ENCODE measurements around the gene COX4I1.

The COX4I1 gene

GRCh38 chr16:85844786-85845185 is 45.3 kb downstream of the COX4I1 start:
- Histone ChIP-seq H3K4me1 (ENCODE audit: insufficient read depth, low read length) (no peaks in the 10 kb centered on the region), H3K4me3 (ENCODE audit: low read length) (no peak overlapping the region), H3K36me3 (ENCODE audit: insufficient read depth, low read length) (no peaks in the 10 kb centered on the region), H2AFZ (ENCODE audit: low read depth, low read length) (no peak overlapping the region), H3K27me3 (ENCODE audit: insufficient read depth, low read length) (peaks cover 11% of the 10 kb centered on the region), H3K9me3 (ENCODE audit: low read length) (no peaks in the 10 kb centered on the region)

GRCh38 chr16:85845266-85845665 is 45.8 kb downstream of the COX4I1 start:
- Histone ChIP-seq H3K36me3 (ENCODE audit: insufficient read depth, low read length) (no peaks in the 10 kb centered on the region), H3K4me3 (ENCODE audit: low read length) (no peak overlapping the region), H2AFZ (ENCODE audit: low read depth, low read length) (no peak overlapping the region), H3K27me3 (ENCODE audit: insufficient read depth, low read length) (peaks cover 11% of the 10 kb centered on the region), H3K9me3 (ENCODE audit: low read length) (no peaks in the 10 kb centered on the region), H3K4me1 (ENCODE audit: insufficient read depth, low read length) (no peaks in the 10 kb centered on the region)

- H3K4me1 ChIP-seq (ENCODE audit: insufficient read depth, low read length) = no peaks in the 10 kb centered on the region
- H3K4me3 ChIP-seq (ENCODE audit: low read length) = no peak overlapping the region
- H3K9me3 ChIP-seq (ENCODE audit: low read length) = no peaks in the 10 kb centered on the region
- H3K27me3 ChIP-seq (ENCODE audit: insufficient read depth, low read length) = peaks cover 7% of the 10 kb centered on the region
- H3K36me3 ChIP-seq (ENCODE audit: insufficient read depth, low read length) = no peaks in the 10 kb centered on the region
- H2AFZ ChIP-seq (ENCODE audit: low read depth, low read length) = no peak overlapping the region
Observed at GRCh38 chr16:85846461-85846860, 47.0 kb downstream of the COX4I1 start.

- no peaks in the 10 kb centered on the region for H3K4me1 ChIP-seq (ENCODE audit: insufficient read depth, low read length)
- H2AFZ ChIP-seq (ENCODE audit: low read depth, low read length) = no peak overlapping the region
- H3K27me3 ChIP-seq (ENCODE audit: insufficient read depth, low read length) = peaks cover 8% of the 10 kb centered on the region
- H3K9me3 ChIP-seq (ENCODE audit: low read length) = no peaks in the 10 kb centered on the region
- H3K36me3 ChIP-seq (ENCODE audit: insufficient read depth, low read length) = no peaks in the 10 kb centered on the region
- no peak overlapping the region for H3K4me3 ChIP-seq (ENCODE audit: low read length)
Observed at GRCh38 chr16:85847036-85847435, 47.5 kb downstream of the COX4I1 start.

- Histone ChIP-seq H3K36me3 (ENCODE audit: insufficient read depth, low read length) (no peaks in the 10 kb centered on the region), H3K4me3 (ENCODE audit: low read length) (no peak overlapping the region), H2AFZ (ENCODE audit: low read depth, low read length) (no peak overlapping the region), H3K27me3 (ENCODE audit: insufficient read depth, low read length) (peaks cover 8% of the 10 kb centered on the region), H3K4me1 (ENCODE audit: insufficient read depth, low read length) (no peaks in the 10 kb centered on the region), H3K9me3 (ENCODE audit: low read length) (no peaks in the 10 kb centered on the region)
Observed at GRCh38 chr16:85847681-85848601, 48.4 kb downstream of the COX4I1 start.

GRCh38 chr16:85848986-85849385 is 49.5 kb downstream of the COX4I1 start:
- Histone ChIP-seq H3K27me3 (ENCODE audit: insufficient read depth, low read length) (peaks cover 8% of the 10 kb centered on the region), H3K4me3 (ENCODE audit: low read length) (no peak overlapping the region), H3K36me3 (ENCODE audit: insufficient read depth, low read length) (no peaks in the 10 kb centered on the region), H3K4me1 (ENCODE audit: insufficient read depth, low read length) (peaks cover 7% of the 10 kb centered on the region), H2AFZ (ENCODE audit: low read depth, low read length) (no peak overlapping the region), H3K9me3 (ENCODE audit: low read length) (no peaks in the 10 kb centered on the region)

- peaks cover 8% of the 10 kb centered on the region for H3K27me3 ChIP-seq (ENCODE audit: insufficient read depth, low read length)
- peaks cover 7% of the 10 kb centered on the region for H3K4me1 ChIP-seq (ENCODE audit: insufficient read depth, low read length)
- no peaks in the 10 kb centered on the region for H3K9me3 ChIP-seq (ENCODE audit: low read length)
- no peak overlapping the region for H2AFZ ChIP-seq (ENCODE audit: low read depth, low read length)
- no peak overlapping the region for H3K4me3 ChIP-seq (ENCODE audit: low read length)
- H3K36me3 ChIP-seq (ENCODE audit: insufficient read depth, low read length) = no peaks in the 10 kb centered on the region
Observed at GRCh38 chr16:85849388-85849787, 49.9 kb downstream of the COX4I1 start.

- H3K36me3 ChIP-seq (ENCODE audit: insufficient read depth, low read length) = no peaks in the 10 kb centered on the region
- H3K27me3 ChIP-seq (ENCODE audit: insufficient read depth, low read length) = peaks cover 8% of the 10 kb centered on the region
- H3K4me3 ChIP-seq (ENCODE audit: low read length) = no peak overlapping the region
- H3K4me1 ChIP-seq (ENCODE audit: insufficient read depth, low read length) = peaks cover 7% of the 10 kb centered on the region
- H3K9me3 ChIP-seq (ENCODE audit: low read length) = peaks cover 3% of the 10 kb centered on the region
- no peak overlapping the region for H2AFZ ChIP-seq (ENCODE audit: low read depth, low read length)
Observed at GRCh38 chr16:85850344-85850880, 50.9 kb downstream of the COX4I1 start.

- no peaks in the 10 kb centered on the region for H3K36me3 ChIP-seq (ENCODE audit: insufficient read depth, low read length)
- H2AFZ ChIP-seq (ENCODE audit: low read depth, low read length) = no peak overlapping the region
- H3K4me1 ChIP-seq (ENCODE audit: insufficient read depth, low read length) = peaks cover 7% of the 10 kb centered on the region
- peaks cover 3% of the 10 kb centered on the region for H3K9me3 ChIP-seq (ENCODE audit: low read length)
- H3K4me3 ChIP-seq (ENCODE audit: low read length) = no peak overlapping the region
- H3K27me3 ChIP-seq (ENCODE audit: insufficient read depth, low read length) = peaks cover 8% of the 10 kb centered on the region
Observed at GRCh38 chr16:85851034-85851785, 51.7 kb downstream of the COX4I1 start.

GRCh38 chr16:85853547-85854545 is 54.4 kb downstream of the COX4I1 start:
- Histone ChIP-seq H3K9me3 (ENCODE audit: low read length) (peaks cover 3% of the 10 kb centered on the region), H2AFZ (ENCODE audit: low read depth, low read length) (no peak overlapping the region), H3K4me1 (ENCODE audit: insufficient read depth, low read length) (peaks cover 7% of the 10 kb centered on the region), H3K36me3 (ENCODE audit: insufficient read depth, low read length) (no peaks in the 10 kb centered on the region), H3K27me3 (ENCODE audit: insufficient read depth, low read length) (peaks cover 7% of the 10 kb centered on the region), H3K4me3 (ENCODE audit: low read length) (no peak overlapping the region)

- peaks cover 7% of the 10 kb centered on the region for H3K4me1 ChIP-seq (ENCODE audit: insufficient read depth, low read length)
- no peak overlapping the region for H3K4me3 ChIP-seq (ENCODE audit: low read length)
- H3K9me3 ChIP-seq (ENCODE audit: low read length) = peaks cover 3% of the 10 kb centered on the region
- no peaks in the 10 kb centered on the region for H3K36me3 ChIP-seq (ENCODE audit: insufficient read depth, low read length)
- no peak overlapping the region for H2AFZ ChIP-seq (ENCODE audit: low read depth, low read length)
- H3K27me3 ChIP-seq (ENCODE audit: insufficient read depth, low read length) = peaks cover 3% of the 10 kb centered on the region
Observed at GRCh38 chr16:85854935-85855334, 55.4 kb downstream of the COX4I1 start.

- Histone ChIP-seq H3K4me3 (ENCODE audit: low read length) (no peak overlapping the region), H3K9me3 (ENCODE audit: low read length) (peaks cover 3% of the 10 kb centered on the region), H3K36me3 (ENCODE audit: insufficient read depth, low read length) (no peaks in the 10 kb centered on the region), H2AFZ (ENCODE audit: low read depth, low read length) (no peak overlapping the region), H3K27me3 (ENCODE audit: insufficient read depth, low read length) (peaks cover 3% of the 10 kb centered on the region), H3K4me1 (ENCODE audit: insufficient read depth, low read length) (peaks cover 7% of the 10 kb centered on the region)
Observed at GRCh38 chr16:85856079-85856478, 56.6 kb downstream of the COX4I1 start.

Measured in neuron (in vitro differentiated cells).